Neural progenitor cell (in vitro differentiated cells): ENCODE results near the gene PRCC.

Source experiments
- CTCF ChIP-seq: fragments of 200-600 bp; sonication (generic); IDR thresholded peaks from 2 replicates; pipeline ENCODE4 v1.5.1; 2017; ENCODE audit warnings: antibody characterized with exemption, mild to moderate bottlenecking
- EZH2 ChIP-seq: fragments of 200-600 bp; sonication (generic); IDR thresholded peaks from 2 replicates; pipeline ENCODE4 v1.6.1; 2017; ENCODE audit warnings: antibody characterized with exemption, mild to moderate bottlenecking, moderate library complexity
- EZH2phosphoT487 ChIP-seq: fragments of 200-600 bp; sonication (generic); IDR thresholded peaks from 2 replicates; pipeline ENCODE4 v1.6.1; 2017; ENCODE audit warnings: antibody characterized with exemption

GRCh38 chr1:156776942-156777341 is 9.6 kb downstream of the PRCC start:
- no peak for TF ChIP-seq CTCF
- TF ChIP-seq EZH2, result no peak
- TF ChIP-seq EZH2phosphoT487, result no peak
